Stimulated activated CD4-positive, alpha-beta T cell treated with anti-CD3 and anti-CD28 coated beads, Interleukin-4, amount 100 ng/mL, for 24 hours (primary cell): Measurements from ENCODE around the gene RPUSD4.

ENCODE experiments used
- DNase-seq: peaks from one replicate; pipeline ENCODE4 v3.0.0-alpha.2; 2020

Gene RPUSD4

DNA sequence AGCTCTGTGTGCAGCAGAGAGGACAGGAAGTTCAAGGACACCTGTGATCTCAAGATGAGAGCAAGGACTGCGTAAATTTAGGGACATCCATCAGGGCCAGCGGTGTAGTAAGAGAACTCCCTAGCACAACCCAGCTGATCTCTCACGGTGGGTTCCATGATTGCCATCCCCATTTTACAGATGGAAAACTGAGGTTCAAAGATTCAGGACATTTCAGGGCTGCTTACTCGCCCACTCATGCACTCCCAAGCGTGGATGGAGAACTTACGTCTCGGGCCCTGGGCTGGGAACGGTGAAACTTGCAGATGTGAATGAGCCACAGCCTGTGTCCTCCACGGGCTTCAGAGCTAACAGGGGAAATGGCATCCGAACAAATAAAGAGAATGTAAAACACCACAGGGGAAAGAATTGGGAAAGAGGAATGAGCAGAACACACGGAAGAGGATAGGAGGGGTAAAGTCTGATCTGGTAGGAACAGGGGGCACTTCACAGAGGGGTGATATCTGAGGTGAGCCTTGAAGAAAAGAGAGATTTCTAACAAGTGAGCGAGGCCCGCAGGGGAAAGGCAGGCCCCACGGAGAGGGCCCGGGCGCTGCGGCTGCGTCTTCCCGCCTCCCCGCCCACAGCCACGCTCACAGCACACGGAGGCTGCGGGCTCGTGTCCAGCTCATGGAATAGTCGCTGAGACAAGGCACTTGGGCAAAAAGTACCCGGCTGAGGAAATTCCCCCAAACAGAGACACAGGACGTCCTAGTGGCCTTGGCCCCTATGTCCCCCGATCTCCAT, 55.9 kb downstream of the RPUSD4 start:
- no peak for DNase-seq

- DNase-seq = no peak
Observed at GRCh38 chr11:126154691-126155090, 56.8 kb downstream of the RPUSD4 start.

DNA sequence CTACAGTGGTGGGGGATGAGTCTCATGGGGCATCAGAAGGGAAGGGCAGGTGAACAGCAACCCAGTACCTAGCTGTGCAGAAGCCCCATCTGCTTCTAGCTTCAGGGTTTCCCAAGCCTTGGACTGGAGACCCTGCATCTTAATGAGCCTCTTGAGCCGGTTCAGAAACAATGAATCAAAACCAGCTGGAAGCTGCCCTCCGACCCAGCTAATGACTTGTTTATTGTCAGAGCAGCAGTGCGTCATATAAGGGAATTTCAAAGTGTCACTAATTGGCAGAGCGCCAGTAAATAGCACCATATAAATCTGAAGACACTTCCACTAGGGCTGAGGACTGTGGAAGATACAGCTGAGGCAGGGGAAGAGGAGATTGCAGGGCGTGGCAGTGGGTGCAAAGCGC, 57.5 kb downstream of the RPUSD4 start:
- no peak for DNase-seq

DNA sequence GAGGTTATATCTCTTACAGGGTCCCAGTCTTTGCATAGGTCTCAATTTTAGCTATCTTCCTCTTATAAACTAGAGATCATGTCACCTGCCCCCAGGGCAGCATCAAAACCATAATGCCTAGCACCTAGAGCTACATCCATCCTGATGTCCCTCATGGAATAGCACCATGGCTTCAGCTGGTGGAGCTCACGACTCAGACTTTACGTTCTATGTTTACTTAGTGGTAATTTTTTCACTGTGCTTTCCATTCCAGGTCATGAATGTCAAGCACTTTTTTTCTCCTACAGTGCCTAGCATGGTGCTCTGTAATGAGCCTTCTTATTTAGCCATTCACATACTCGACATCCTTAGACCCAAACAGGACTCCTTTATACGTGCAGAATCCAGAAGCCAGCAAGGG, 58.4 kb downstream of the RPUSD4 start:
- no peak for DNase-seq

DNA sequence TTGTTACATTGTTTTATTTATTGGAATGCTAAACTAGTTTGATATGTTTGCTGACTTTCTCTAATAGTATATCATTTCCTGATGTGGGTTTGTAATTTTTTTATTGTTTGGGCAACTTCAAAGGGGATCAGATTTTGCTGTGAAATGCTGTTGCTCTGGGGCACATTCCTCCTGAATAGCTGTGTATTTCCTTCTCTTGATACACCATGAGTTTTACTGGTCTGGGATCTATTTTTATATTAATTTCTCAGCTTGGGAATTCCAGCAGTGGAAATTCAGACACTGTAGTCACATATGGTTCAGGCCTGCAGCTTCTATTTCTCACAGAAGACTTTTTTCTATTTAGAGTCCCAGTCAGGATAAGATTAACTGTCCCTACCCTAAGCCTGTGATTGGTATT, 58.9 kb downstream of the RPUSD4 start:
- DNase-seq = no peak

DNA sequence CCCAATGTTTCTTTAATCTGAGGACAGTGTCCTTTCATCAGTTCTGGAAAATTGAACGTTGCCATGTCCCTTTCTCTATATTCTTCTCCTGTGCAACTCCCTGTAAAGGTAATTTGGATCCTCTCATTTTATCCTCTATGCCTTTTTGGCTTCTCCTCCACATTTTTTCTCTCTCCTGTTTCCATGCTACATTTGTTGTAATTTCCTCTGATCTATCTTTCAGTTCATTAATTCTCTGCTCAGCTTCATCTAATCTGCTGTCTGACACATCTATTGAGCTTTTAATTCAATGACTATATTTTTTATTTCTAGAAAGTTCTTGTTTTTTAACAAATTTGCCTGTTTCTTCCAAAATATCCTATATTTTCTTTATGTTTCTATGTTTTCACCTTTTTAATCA, 59.3 kb downstream of the RPUSD4 start:
- no peak for DNase-seq
